ENCODE results near the gene RTN3. TPM values are rescaled to one million over a fixed set of nuclear protein-coding genes. Genes with fewer than 3 reads are reported as not detected.

RTN3 gene
- total RNA-seq, 6 donors from 2014 or later: 41.9 to 153 (median 113) TPM

DNA sequence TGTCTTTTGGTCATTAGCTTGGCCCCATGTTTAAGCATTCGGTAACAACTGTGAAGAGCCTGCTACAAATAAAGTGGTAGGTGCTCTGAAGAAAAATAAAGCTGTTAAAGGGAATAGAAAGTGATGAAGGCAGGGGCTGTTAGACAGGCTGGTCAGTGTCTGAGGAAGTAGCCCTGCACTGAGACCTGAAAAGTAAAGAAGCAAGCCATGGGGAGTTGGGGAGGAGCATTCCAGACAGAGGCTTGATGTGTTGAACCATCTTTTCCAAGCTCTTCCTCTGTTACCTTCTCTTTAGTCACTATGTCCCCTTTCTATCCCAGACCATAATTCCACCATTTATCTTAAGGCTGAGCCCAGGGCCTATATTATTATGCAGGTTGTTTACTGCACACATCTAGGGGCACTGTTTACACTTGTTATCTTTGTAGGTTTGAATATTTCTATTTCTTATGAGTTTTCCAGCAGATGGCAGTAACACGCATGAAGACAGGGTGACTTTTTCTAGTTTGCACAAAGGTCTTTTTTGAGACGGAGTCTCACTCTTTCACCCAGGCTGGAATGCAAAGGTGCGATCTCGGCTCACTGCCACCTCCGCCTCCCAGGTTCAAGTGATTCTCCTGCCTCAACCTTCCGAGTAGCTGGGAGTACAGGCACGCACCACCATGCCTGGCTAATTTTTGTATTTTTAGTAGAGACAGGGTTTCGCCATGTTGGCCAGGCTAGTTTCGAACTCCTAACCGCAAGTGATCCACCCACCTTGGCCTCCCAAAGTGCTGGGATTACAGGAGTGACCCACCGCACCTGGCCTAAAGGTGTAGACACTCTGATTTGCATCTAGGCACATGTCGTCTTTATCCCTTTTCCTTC is 64.2 kb downstream of the RTN3 start:
- TF ChIP-seq POLR2AphosphoS5 (IDR thresholded peaks at IDR 0.05) (no peak), EP300 (IDR thresholded peaks at IDR 0.05) (no peak), POLR2A (IDR thresholded peaks at IDR 0.05) (no peak)
- TF ChIP-seq, protein P1, sequence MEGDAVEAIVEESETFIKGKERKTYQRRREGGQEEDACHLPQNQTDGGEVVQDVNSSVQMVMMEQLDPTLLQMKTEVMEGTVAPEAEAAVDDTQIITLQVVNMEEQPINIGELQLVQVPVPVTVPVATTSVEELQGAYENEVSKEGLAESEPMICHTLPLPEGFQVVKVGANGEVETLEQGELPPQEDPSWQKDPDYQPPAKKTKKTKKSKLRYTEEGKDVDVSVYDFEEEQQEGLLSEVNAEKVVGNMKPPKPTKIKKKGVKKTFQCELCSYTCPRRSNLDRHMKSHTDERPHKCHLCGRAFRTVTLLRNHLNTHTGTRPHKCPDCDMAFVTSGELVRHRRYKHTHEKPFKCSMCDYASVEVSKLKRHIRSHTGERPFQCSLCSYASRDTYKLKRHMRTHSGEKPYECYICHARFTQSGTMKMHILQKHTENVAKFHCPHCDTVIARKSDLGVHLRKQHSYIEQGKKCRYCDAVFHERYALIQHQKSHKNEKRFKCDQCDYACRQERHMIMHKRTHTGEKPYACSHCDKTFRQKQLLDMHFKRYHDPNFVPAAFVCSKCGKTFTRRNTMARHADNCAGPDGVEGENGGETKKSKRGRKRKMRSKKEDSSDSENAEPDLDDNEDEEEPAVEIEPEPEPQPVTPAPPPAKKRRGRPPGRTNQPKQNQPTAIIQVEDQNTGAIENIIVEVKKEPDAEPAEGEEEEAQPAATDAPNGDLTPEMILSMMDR (IDR thresholded peaks at IDR 0.05): no peak
- ATAC-seq (ENCODE audit: low FRiP score in 2 of 2) (no peak), DNase-seq (no peak)
- no peaks in the 10 kb centered on the region for H3K27me3 ChIP-seq
- no peak overlapping the region for H3K27ac ChIP-seq
- H3K9me3 ChIP-seq: no peaks in the 10 kb centered on the region
- peaks cover 0 to 10% (median 2%) of the 10 kb centered on the region in 4 donors for H3K36me3 ChIP-seq
- 79 to 83% methylated on average over 13 of the region's 13 CpGs for WGBS, 2 donors
- no peaks in the 10 kb centered on the region for H3K4me1 ChIP-seq
- no peak overlapping the region for H3K4me3 ChIP-seq

DNA sequence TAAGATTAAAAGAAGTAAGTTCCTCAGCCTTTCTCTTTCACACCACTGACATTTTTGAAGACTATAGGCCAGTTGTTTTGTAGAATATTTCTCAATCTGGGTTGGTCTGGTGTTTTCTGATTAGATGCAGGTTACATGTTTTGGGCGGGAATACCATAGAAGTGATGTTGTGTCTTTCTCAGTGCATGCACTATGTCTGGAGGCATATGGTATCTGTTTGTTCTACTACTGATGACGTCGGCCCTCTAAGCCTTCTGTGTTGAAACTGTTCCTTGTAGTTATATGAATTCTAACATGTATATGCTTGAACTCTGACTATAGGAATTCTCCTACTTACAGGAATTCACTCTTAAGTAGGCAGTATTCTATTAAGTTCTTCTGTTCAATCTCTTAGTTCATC is 65.7 kb downstream of the RTN3 start:
- ATAC-seq (ENCODE audit: low FRiP score in 2 of 2) (no peak), DNase-seq (no peak)
- no peaks in the 10 kb centered on the region for H3K9me3 ChIP-seq
- no peak overlapping the region for H3K4me3 ChIP-seq
- no peaks in the 10 kb centered on the region for H3K27me3 ChIP-seq
- no peak overlapping the region for H3K27ac ChIP-seq
- H3K4me1 ChIP-seq: no peaks in the 10 kb centered on the region
- 68 to 89% methylated on average over 3 of the region's 3 CpGs for WGBS, 2 donors
- peaks cover 3 to 23% (median 12%) of the 10 kb centered on the region in 4 donors for H3K36me3 ChIP-seq
- TF ChIP-seq POLR2AphosphoS5 (IDR thresholded peaks at IDR 0.05): no peak
- TF ChIP-seq, protein P1 (IDR thresholded peaks at IDR 0.05): no peak
- TF ChIP-seq EP300 (IDR thresholded peaks at IDR 0.05): no peak
- TF ChIP-seq POLR2A (IDR thresholded peaks at IDR 0.05): no peak

DNA sequence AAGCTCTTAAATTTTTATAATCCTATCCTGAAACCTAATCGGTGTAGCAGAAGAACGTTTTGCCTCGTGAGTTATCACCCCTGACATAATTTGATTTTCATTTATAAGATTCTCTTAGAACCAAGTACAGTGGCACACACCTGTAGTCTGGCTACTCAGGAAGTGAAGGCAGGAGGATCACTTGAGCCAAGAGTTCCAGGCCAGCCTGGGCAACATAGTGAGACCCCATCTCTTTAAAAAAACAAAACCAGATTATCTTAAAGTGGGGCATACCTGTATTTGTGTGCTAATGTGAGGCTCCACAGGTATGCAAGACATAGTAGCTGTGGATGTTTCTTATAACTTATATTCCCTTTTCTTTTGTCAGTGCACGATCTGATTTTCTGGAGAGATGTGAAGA is 68.3 kb downstream of the RTN3 start:
- DNase-seq: no peak
- TF ChIP-seq POLR2AphosphoS5 (IDR thresholded peaks at IDR 0.05) (no peak), POLR2A (IDR thresholded peaks at IDR 0.05) (no peak), EP300 (IDR thresholded peaks at IDR 0.05) (no peak)
- TF ChIP-seq, protein P1 (IDR thresholded peaks at IDR 0.05): no peak
- 96 to 100% methylated on average over 4 of the region's 4 CpGs for WGBS, 2 donors

DNA sequence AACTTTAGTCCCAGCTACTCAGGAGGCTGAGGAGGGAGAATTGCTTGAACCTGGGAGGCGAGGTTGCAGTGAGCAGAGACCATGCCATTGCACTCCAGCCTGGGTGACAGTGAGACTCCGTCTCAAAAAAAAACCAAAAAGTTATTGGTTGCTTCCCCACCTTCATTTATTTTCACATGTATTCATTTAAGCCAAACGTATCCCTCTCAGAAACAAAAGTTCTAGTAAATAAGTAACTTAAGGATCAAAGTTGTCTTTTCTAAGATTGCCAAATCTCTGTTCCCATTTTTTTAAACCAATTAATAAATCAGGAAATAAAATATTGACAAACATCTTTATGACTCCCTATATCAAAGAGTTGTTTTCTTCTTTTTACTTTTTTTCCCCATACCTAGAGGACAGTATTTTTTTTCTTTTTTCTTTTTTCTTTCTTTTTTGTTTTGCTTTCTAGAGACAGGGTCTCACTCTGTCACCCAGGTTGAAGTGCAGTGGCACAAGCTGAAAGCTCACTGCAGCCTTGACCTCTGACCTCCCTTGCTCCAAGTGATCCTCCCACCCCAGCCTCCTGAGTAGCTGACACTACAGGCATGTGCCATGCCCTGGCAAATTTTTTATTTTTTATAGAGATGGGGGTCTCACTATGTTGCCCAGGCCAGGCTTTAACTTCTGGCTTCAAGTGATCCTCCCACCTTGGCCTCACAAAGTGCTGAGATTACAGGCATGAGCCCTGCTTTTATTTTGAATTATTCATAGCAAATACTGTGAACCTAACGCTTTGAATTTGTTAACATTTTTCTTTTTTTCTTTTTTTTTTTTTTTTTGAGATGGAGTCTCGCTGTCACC is 75.8 kb downstream of the RTN3 start:
- no peaks in the 10 kb centered on the region for H3K27me3 ChIP-seq
- TF ChIP-seq POLR2AphosphoS5 (IDR thresholded peaks at IDR 0.05) (no peak), EP300 (IDR thresholded peaks at IDR 0.05) (no peak), POLR2A (IDR thresholded peaks at IDR 0.05) (no peak)
- TF ChIP-seq, protein P1 (IDR thresholded peaks at IDR 0.05): no peak
- no peak for DNase-seq
- WGBS, 2 donors: 89 to 90% methylated on average over 5 of the region's 5 CpGs
- no peaks in the 10 kb centered on the region for H3K9me3 ChIP-seq
- H3K36me3 ChIP-seq: peaks cover 0 to 68% (median 17%) of the 10 kb centered on the region in 4 donors
- ATAC-seq (ENCODE audit: low FRiP score in 2 of 2): no peak
- H3K4me3 ChIP-seq: no peak overlapping the region
- no peaks in the 10 kb centered on the region for H3K4me1 ChIP-seq
- H3K27ac ChIP-seq: no peak overlapping the region

More for the DNA sequence above, 68.3 kb downstream of the RTN3 start:
- Histone ChIP-seq H3K27me3 (no peaks in the 10 kb centered on the region), H3K36me3 (peaks cover 3 to 42% (median 15%) of the 10 kb centered on the region in 4 donors), H3K4me1 (no peaks in the 10 kb centered on the region), H3K27ac (no peak overlapping the region), H3K9me3 (no peaks in the 10 kb centered on the region), H3K4me3 (no peak overlapping the region)
- no peak for ATAC-seq (ENCODE audit: low FRiP score in 2 of 2)

All from upper lobe of left lung (tissue), 6 donors.